ENCODE results near the gene HNRNPF. TPM values are rescaled to one million over a fixed set of nuclear protein-coding genes. Genes with fewer than 3 reads are reported as not detected.
"Not testable (repeated sequence)": the region's sequence is repeated elsewhere in the genome, so short reads cannot be mapped to it uniquely, and the experiment has no call there.

The HNRNPF gene
- total RNA-seq, 4 donors from 2014 or later: 154 to 229 (median 189) TPM

DNA sequence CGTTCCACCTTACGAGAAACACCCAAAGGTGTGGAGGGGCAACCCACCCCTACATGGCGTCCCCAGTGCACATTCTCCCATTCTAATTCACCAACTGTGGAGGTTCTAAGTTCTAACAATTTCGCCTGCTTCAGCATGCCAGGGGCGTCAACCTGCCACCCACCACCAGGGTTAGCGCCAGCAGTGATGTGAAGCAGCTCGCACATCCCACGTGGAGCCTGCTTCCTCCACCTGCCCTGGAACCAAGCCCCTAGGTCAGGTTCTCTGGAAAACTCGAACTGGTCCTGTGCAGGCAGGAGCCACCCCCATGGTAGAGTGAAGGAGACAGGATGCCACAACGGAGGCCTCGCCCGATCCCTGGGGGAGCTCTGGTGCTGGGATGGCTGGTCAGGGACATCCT is 70.9 kb downstream of the HNRNPF start:
- Histone ChIP-seq H3K36me3 (no peaks in the 10 kb centered on the region), H3K9me3 (no peaks in the 10 kb centered on the region), H3K27ac (no peak overlapping the region), H3K4me1 (peaks cover 6 to 24% (median 12%) of the 10 kb centered on the region in 3 donors), H3K4me3 (no peak overlapping the region), H3K27me3 (peaks cover 0 to 31% (median 0%) of the 10 kb centered on the region in 4 donors)
- TF ChIP-seq POLR2A (IDR thresholded peaks at IDR 0.05): no peak
- TF ChIP-seq, protein P1, sequence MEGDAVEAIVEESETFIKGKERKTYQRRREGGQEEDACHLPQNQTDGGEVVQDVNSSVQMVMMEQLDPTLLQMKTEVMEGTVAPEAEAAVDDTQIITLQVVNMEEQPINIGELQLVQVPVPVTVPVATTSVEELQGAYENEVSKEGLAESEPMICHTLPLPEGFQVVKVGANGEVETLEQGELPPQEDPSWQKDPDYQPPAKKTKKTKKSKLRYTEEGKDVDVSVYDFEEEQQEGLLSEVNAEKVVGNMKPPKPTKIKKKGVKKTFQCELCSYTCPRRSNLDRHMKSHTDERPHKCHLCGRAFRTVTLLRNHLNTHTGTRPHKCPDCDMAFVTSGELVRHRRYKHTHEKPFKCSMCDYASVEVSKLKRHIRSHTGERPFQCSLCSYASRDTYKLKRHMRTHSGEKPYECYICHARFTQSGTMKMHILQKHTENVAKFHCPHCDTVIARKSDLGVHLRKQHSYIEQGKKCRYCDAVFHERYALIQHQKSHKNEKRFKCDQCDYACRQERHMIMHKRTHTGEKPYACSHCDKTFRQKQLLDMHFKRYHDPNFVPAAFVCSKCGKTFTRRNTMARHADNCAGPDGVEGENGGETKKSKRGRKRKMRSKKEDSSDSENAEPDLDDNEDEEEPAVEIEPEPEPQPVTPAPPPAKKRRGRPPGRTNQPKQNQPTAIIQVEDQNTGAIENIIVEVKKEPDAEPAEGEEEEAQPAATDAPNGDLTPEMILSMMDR (IDR thresholded peaks at IDR 0.05): no peak
- DNase-seq: no peak
- whole genome bisulfite sequencing, 2 donors: 36 to 42% methylated on average over 3 to 9 of the region's 12 CpGs
- intact Hi-C loops (cut with DNase I): no loop called here

DNA sequence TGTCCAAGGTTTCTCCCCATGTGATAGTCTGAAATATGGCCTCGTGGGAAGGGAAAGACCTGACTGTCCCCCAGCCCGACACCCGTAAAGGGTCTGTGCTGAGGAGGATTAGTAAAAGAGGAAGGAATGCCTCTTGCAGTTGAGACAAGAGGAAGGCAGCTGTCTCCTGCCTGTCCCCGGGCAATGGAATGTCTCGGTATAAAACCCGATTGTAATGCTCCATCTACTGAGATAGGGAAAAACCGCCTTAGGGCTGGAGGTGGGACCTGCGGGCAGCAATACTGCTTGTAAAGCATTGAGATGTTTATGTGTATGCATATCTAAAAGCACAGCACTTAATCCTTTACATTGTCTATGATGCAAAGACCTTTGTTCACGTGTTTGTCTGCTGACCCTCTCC is 71.5 kb downstream of the HNRNPF start:
- H3K9me3 ChIP-seq; H3K4me3 ChIP-seq; H3K36me3 ChIP-seq; intact Hi-C loops (cut with DNase I); H3K27ac ChIP-seq; DNase-seq: not testable (repeated sequence)
- 38 to 59% methylated on average over 6 of the region's 9 CpGs for whole genome bisulfite sequencing, 2 donors
- H3K4me1 ChIP-seq: peaks cover 6 to 24% (median 12%) of the 10 kb centered on the region in 3 donors
- peaks cover 0 to 34% (median 0%) of the 10 kb centered on the region in 4 donors for H3K27me3 ChIP-seq

DNA sequence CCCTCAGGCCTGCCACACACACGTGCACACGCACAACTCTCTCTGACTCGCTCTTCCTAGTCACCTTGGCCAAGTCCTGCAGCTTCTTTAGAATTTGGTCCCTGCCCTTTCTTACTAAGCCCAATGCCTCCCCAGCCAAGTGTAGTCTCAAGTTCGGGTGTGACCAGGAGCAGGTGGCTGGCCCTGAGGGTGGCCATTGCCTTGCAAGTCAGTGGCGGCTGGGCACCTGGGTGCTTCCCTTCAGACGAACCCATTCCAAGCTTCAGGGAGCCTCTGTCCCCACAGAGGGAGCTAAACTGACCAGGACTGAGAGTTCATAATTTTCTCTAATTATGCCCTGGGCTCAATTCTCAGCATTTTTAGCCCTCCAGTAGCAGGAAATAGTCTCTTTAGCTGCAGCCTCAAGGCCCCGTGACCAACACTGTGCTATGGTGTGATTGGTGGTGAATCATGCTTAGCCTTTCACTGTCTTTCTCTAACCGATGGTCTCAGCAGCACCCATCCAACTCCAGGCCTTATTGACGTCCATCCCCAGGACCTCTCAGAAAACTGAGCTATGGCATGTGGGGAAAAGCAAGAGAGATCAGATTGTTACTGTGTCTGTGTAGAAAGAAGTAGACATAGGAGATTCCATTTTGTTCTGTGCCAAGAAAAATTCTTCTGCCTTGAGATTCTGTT is 72.2 kb downstream of the HNRNPF start:
- no peak for DNase-seq

DNA sequence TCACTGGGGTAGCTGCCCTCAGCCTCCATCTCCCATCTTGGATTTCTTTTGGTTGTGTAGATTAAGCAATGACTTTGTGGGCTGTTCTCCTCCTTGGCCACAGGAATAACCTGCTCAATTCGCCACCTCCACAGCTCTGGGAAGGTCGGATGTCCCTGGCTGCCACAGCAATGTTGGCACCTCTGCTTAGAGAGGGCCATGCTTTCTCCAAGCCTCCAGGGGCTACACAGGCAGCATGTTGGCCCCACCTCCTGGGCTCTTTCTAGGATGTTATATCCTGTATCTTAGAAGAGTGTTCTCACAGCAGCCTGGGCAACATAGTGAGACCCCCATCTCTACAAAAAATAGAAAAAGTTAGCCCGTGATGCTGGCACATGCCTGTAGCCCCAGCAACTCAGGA is 72.9 kb downstream of the HNRNPF start:
- H3K9me3 ChIP-seq: no peaks in the 10 kb centered on the region
- peaks cover 0 to 36% (median 0%) of the 10 kb centered on the region in 4 donors for H3K27me3 ChIP-seq
- H3K4me1 ChIP-seq: peaks cover 5 to 21% (median 9%) of the 10 kb centered on the region in 3 donors
- TF ChIP-seq, protein P1 (IDR thresholded peaks at IDR 0.05): no peak
- no peak for TF ChIP-seq POLR2A (IDR thresholded peaks at IDR 0.05)
- WGBS, 2 donors: 83 to 100% methylated on average over 1 of the region's 3 CpGs
- no peak for DNase-seq
- H3K4me3 ChIP-seq: no peak overlapping the region
- intact Hi-C loops (cut with DNase I): no loop called here
- no peaks in the 10 kb centered on the region for H3K36me3 ChIP-seq
- no peak overlapping the region for H3K27ac ChIP-seq

More for the DNA sequence above, 72.2 kb downstream of the HNRNPF start:
- no peak overlapping the region for H3K27ac ChIP-seq
- peaks cover 0 to 36% (median 0%) of the 10 kb centered on the region in 4 donors for H3K27me3 ChIP-seq
- peaks cover 6 to 24% (median 12%) of the 10 kb centered on the region in 3 donors for H3K4me1 ChIP-seq
- intact Hi-C loops (cut with DNase I): no loop called here
- TF ChIP-seq POLR2A (IDR thresholded peaks at IDR 0.05): no peak
- TF ChIP-seq, protein P1 (IDR thresholded peaks at IDR 0.05): no peak
- no peaks in the 10 kb centered on the region for H3K9me3 ChIP-seq
- WGBS, 2 donors: 77 to 82% methylated on average over 8 to 9 of the region's 9 CpGs
- no peak overlapping the region for H3K4me3 ChIP-seq
- no peaks in the 10 kb centered on the region for H3K36me3 ChIP-seq

Small RNAs within 50 kb of the gene (small RNA-seq; reads per million reads assigned to genes)
- 0 reads per million in 4 donors for gene RNU6ATAC11P
- gene RNU7-193P: 0 reads per million in 4 donors
- 0 to 0.15 (median 0) reads per million in 4 donors for gene SNORD3J

Other genes starting within 250 kb of the HNRNPF start
- 1 to 10 TPM in 3 of 4 donors, under 1 TPM in 1; 0.83 to 3.1 (median 2.7) TPM for gene RASGEF1A, start 142.1 kb downstream of the HNRNPF start, total RNA-seq
- not detected for gene FXYD4, start 37.5 kb downstream of the HNRNPF start, total RNA-seq
- gene ZNF487, start 27.9 kb upstream of the HNRNPF start, total RNA-seq: 1 to 10 TPM; 1.7 to 4.6 (median 4.2) TPM
- gene ZNF239, start 165.4 kb upstream of the HNRNPF start, total RNA-seq: 1 to 10 TPM in 2 of 4 donors, under 1 TPM in 2; 0.11 to 2.8 (median 1.2) TPM
- gene ZNF485, start 197.3 kb upstream of the HNRNPF start, total RNA-seq: 10 to 100 TPM in 1 of 4 donors, 1 to 10 TPM in 3; 1.1 to 10.9 (median 5.0) TPM
- gene ZNF32, start 239.7 kb upstream of the HNRNPF start, total RNA-seq: 10 to 100 TPM; 10.1 to 38.0 (median 19.3) TPM

All from esophagus squamous epithelium (tissue), 5 donors.